Stomach smooth muscle (tissue), 2 donors: ENCODE data around the gene TACR2.

Source experiments
- H3K27ac ChIP-seq: one replicate; pipeline ENCODE4 v1.7.0; 2013; ENCODE audit warnings: mild to moderate bottlenecking, low read length, inconsistent platforms
- H3K27me3 ChIP-seq, 2 donors: one replicate each; pipeline ENCODE4 v1.7.0; 2013; ENCODE audit warnings: low read length in 2 of 2; ENCODE audit not compliant: insufficient read depth in 2 of 2, control insufficient read depth in 1 of 2
- H3K36me3 ChIP-seq, 2 donors: one replicate each; pipeline ENCODE4 v1.7.0; 2013; ENCODE audit warnings: low read length in 2 of 2; ENCODE audit not compliant: control insufficient read depth in 2 of 2, insufficient read depth in 2 of 2
- H3K4me1 ChIP-seq: one replicate; pipeline ENCODE4 v1.7.0; 2013; ENCODE audit warnings: low read length; ENCODE audit not compliant: control insufficient read depth, insufficient read depth
- H3K4me3 ChIP-seq, 2 donors: one replicate each; pipeline ENCODE4 v1.7.0; 2013; ENCODE audit warnings: low read length in 2 of 2
- H3K9ac ChIP-seq, 2 donors: one replicate each; pipeline ENCODE4 v1.7.0; 2013; ENCODE audit warnings: low read length in 2 of 2, mild to moderate bottlenecking in 1 of 2
- H3K9me3 ChIP-seq, 2 donors: one replicate each; pipeline ENCODE4 v1.7.0; 2013; ENCODE audit warnings: low read length in 2 of 2; ENCODE audit not compliant: control insufficient read depth in 2 of 2
- donor health status: healthy.
- donor health status: Pancreatic carcinoma.

The TACR2 gene

GRCh38 chr10:69416695-69417094, at the start of gene TACR2:
Gene TACR2, minus strand, starts transcription at chr10:69416918. Its CDS starts 595 bp downstream, at chr10:69416323.
- peak within 1 kb of the TSS; percentile 72 to 95 for H3K4me3 ChIP-seq
- H3K9ac ChIP-seq = peak within 1 kb of the TSS; percentile 69 to 90
- H3K9me3 ChIP-seq = no peaks in the 10 kb centered on the region
- H3K27me3 ChIP-seq = no peaks in the 10 kb centered on the region
- peaks cover 0 to 5% of the 10 kb centered on the region in 2 donors for H3K36me3 ChIP-seq
- H3K27ac ChIP-seq = peak within 1 kb of the TSS; percentile 92
- H3K4me1 ChIP-seq = peaks cover 53% of the 10 kb centered on the region

- Histone ChIP-seq H3K9me3 (no peaks in the 10 kb centered on the region), H3K4me1 (peaks cover 71% of the 10 kb centered on the region), H3K27me3 (no peaks in the 10 kb centered on the region), H3K27ac (peak overlapping the region; percentile 64), H3K36me3 (no peaks in the 10 kb centered on the region), H3K4me3 (no peak overlapping the region), H3K9ac (no peak overlapping the region)
Observed at GRCh38 chr10:69466158-69466490, 49.4 kb upstream of the TACR2 start.

- Histone ChIP-seq H3K9ac (no peak overlapping the region), H3K27me3 (no peaks in the 10 kb centered on the region), H3K9me3 (no peaks in the 10 kb centered on the region), H3K4me3 (no peak overlapping the region), H3K27ac (peak overlapping the region; percentile 64), H3K36me3 (no peaks in the 10 kb centered on the region), H3K4me1 (peaks cover 71% of the 10 kb centered on the region)
Observed at GRCh38 chr10:69465457-69466157, 48.9 kb upstream of the TACR2 start.

GRCh38 chr10:69464801-69465401, 48.2 kb upstream of the TACR2 start:
- peaks cover 0 to 2% of the 10 kb centered on the region in 2 donors for H3K36me3 ChIP-seq
- H3K4me3 ChIP-seq = no peak overlapping the region
- no peak overlapping the region for H3K9ac ChIP-seq
- peaks cover 74% of the 10 kb centered on the region for H3K4me1 ChIP-seq
- peak overlapping the region; percentile 64 for H3K27ac ChIP-seq
- H3K27me3 ChIP-seq = no peaks in the 10 kb centered on the region
- no peaks in the 10 kb centered on the region for H3K9me3 ChIP-seq

- Histone ChIP-seq H3K9ac (no peak overlapping the region), H3K9me3 (no peaks in the 10 kb centered on the region), H3K4me1 (peaks cover 78% of the 10 kb centered on the region), H3K4me3 (no peak overlapping the region), H3K27me3 (no peaks in the 10 kb centered on the region), H3K27ac (peak overlapping the region; percentile 64), H3K36me3 (peaks cover 0 to 2% of the 10 kb centered on the region in 2 donors)
Observed at GRCh38 chr10:69464401-69464800, 47.7 kb upstream of the TACR2 start.

GRCh38 chr10:69463886-69464285, 47.2 kb upstream of the TACR2 start:
- Histone ChIP-seq H3K27me3 (no peaks in the 10 kb centered on the region), H3K4me3 (no peak overlapping the region), H3K9ac (no peak overlapping the region), H3K36me3 (peaks cover 0 to 2% of the 10 kb centered on the region in 2 donors), H3K9me3 (no peaks in the 10 kb centered on the region), H3K27ac (peak overlapping the region; percentile 64), H3K4me1 (peaks cover 78% of the 10 kb centered on the region)

- Histone ChIP-seq H3K9ac (no peak overlapping the region), H3K4me3 (no peak overlapping the region), H3K27ac (peak overlapping the region; percentile 58), H3K9me3 (no peaks in the 10 kb centered on the region), H3K4me1 (peaks cover 73% of the 10 kb centered on the region), H3K27me3 (no peaks in the 10 kb centered on the region), H3K36me3 (peaks cover 2 to 12% of the 10 kb centered on the region in 2 donors)
Observed at GRCh38 chr10:69461243-69462025, 44.7 kb upstream of the TACR2 start.

GRCh38 chr10:69460576-69461242, 44.0 kb upstream of the TACR2 start:
- H3K4me3 ChIP-seq = no peak overlapping the region
- no peaks in the 10 kb centered on the region for H3K9me3 ChIP-seq
- H3K36me3 ChIP-seq = peaks cover 3 to 13% of the 10 kb centered on the region in 2 donors
- no peaks in the 10 kb centered on the region for H3K27me3 ChIP-seq
- peaks cover 67% of the 10 kb centered on the region for H3K4me1 ChIP-seq
- peak overlapping the region; percentile 58 for H3K27ac ChIP-seq
- H3K9ac ChIP-seq = no peak overlapping the region

GRCh38 chr10:69459893-69460575, 43.3 kb upstream of the TACR2 start:
- Histone ChIP-seq H3K36me3 (peaks cover 3 to 13% of the 10 kb centered on the region in 2 donors), H3K9ac (no peak overlapping the region), H3K4me1 (peaks cover 62% of the 10 kb centered on the region), H3K4me3 (no peak overlapping the region), H3K9me3 (no peaks in the 10 kb centered on the region), H3K27ac (peak overlapping the region; percentile 58), H3K27me3 (no peaks in the 10 kb centered on the region)
